SK-N-SH (cell line): ENCODE results near the gene CTBP2. TPM values are rescaled to one million over a fixed set of nuclear protein-coding genes. Genes with fewer than 3 reads are reported as not detected.

Experiments used
- CTCF ChIA-PET: fragments of 300-600, 350-600 bp; formaldehyde crosslinking; extraction: SDS; loops from one replicate; lab custom pipeline; 2021; lab: Yijun Ruan, JAX
- POLR2A ChIA-PET: fragments of 350-600 bp; sonication (Branson Sonifier 250); formaldehyde crosslinking; extraction: SDS; loops from one replicate; lab custom pipeline; 2020; ENCODE audit warnings: antibody characterized with exemption, inconsistent platforms; lab: Yijun Ruan, JAX
- DNase-seq: peaks from one replicate; pipeline ENCODE4 v3.0.0; 2012
- H2AFZ ChIP-seq: fragments of 200-600 bp; sonication (generic); 2 replicates; pipeline ENCODE4 v1.8.1; 2016; ENCODE audit warnings: antibody characterized with exemption, mild to moderate bottlenecking, low read depth
- H3F3A ChIP-seq: fragments of 200-600 bp; sonication (generic); replicated peaks from 2 replicates; pipeline ENCODE3; 2016; ENCODE audit warnings: antibody characterized with exemption, mild to moderate bottlenecking; ENCODE audit not compliant: insufficient read depth
- H3K27ac ChIP-seq, 2 experiments: fragments of 200-500 bp in 1 of 2; fragments of 200-600 bp in 1 of 2; sonication (Bioruptor generic) in 1 of 2; sonication (generic), shearing (Covaris generic) in 1 of 2; 2 replicates each; pipeline versions ENCODE4 v1.5.1 to v1.6.1; 2014 to 2016; ENCODE audit warnings: low read depth in 2 of 2, inconsistent platforms in 1 of 2, low read length in 1 of 2, mild to moderate bottlenecking in 1 of 2, mixed read lengths in 1 of 2
- H3K27me3 ChIP-seq: fragments of 200-600 bp; sonication (generic), shearing (Covaris generic); 2 replicates; pipeline ENCODE4 v1.6.1; 2016; ENCODE audit warnings: mixed run types; ENCODE audit not compliant: insufficient read depth
- H3K36me3 ChIP-seq, 2 experiments: fragments of 200-500 bp in 1 of 2; fragments of 200-600 bp in 1 of 2; sonication (Bioruptor generic) in 1 of 2; sonication (generic) in 1 of 2; replicated peaks in 1 of 2; 2 replicates each; pipeline versions ENCODE3 to v1.5.1; 2014 to 2016; ENCODE audit warnings: low read length in 1 of 2, mild to moderate bottlenecking in 1 of 2; ENCODE audit not compliant: insufficient read depth in 2 of 2, control insufficient read depth in 1 of 2
- H3K4me1 ChIP-seq, 2 experiments: fragments of 200-500 bp in 1 of 2; fragments of 200-600 bp in 1 of 2; sonication (Bioruptor generic) in 1 of 2; sonication (generic), shearing (Covaris generic) in 1 of 2; 2 replicates each; pipeline versions ENCODE4 v1.5.1 to v1.6.1; 2014 to 2016; ENCODE audit warnings: low read depth in 1 of 2, low read length in 1 of 2, mixed run types in 1 of 2; ENCODE audit not compliant: insufficient read depth in 2 of 2, control insufficient read depth in 1 of 2
- H3K4me2 ChIP-seq: fragments of 200-600 bp; sonication (generic), shearing (Covaris generic); 2 replicates; pipeline ENCODE4 v1.6.1; 2017; ENCODE audit warnings: mixed run types
- H3K4me3 ChIP-seq, 2 experiments: fragments of 200-500 bp in 1 of 2; fragments of 200-600 bp in 1 of 2; sonication (Bioruptor generic) in 1 of 2; sonication (generic), shearing (Covaris generic) in 1 of 2; 2 replicates each; pipeline versions ENCODE4 v1.5.1 to v1.8.1; 2014 to 2016; ENCODE audit warnings: low read depth in 2 of 2, inconsistent platforms in 1 of 2, low read length in 1 of 2, mild to moderate bottlenecking in 1 of 2, mixed read lengths in 1 of 2, moderate library complexity in 1 of 2
- H3K79me2 ChIP-seq: fragments of 200-600 bp; sonication (generic); 2 replicates; pipeline ENCODE4 v1.8.1; 2017; ENCODE audit warnings: mild to moderate bottlenecking; ENCODE audit not compliant: insufficient read depth
- H3K9ac ChIP-seq: fragments of 200-600 bp; sonication (generic); 2 replicates; pipeline ENCODE4 v1.6.1; 2017; ENCODE audit warnings: mixed run types
- H3K9me2 ChIP-seq: fragments of 200-600 bp; sonication (generic); 2 replicates; pipeline ENCODE4 v1.6.1; 2017; ENCODE audit warnings: mixed run types
- H3K9me3 ChIP-seq: fragments of 200-600 bp; sonication (generic); 2 replicates; pipeline ENCODE4 v1.6.1; 2017; ENCODE audit warnings: mixed run types, mild to moderate bottlenecking, moderate library complexity
- H4K20me1 ChIP-seq: fragments of 200-600 bp; sonication (generic); 2 replicates; pipeline ENCODE4 v1.6.1; 2017; ENCODE audit warnings: mild to moderate bottlenecking, mixed run types; ENCODE audit not compliant: insufficient read depth
- CHD2 ChIP-seq: fragments of 150-350 bp; IDR thresholded peaks from 2 replicates; pipeline ENCODE4 v1.6.1; 2018; ENCODE audit warnings: low read length; ENCODE audit not compliant: partially characterized antibody
- EP300 ChIP-seq, 2 experiments: IDR thresholded peaks; 2 replicates each; pipeline versions ENCODE4 v1.4.0 to v1.6.1; 2012; ENCODE audit warnings: borderline replicate concordance in 1 of 2, low read depth in 1 of 2, low read length in 1 of 2
- FOSL2 ChIP-seq: IDR thresholded peaks from 2 replicates; pipeline ENCODE4 v1.4.0; 2012; ENCODE audit warnings: low read depth, mild to moderate bottlenecking, moderate library complexity, borderline replicate concordance
- FOXJ3 ChIP-seq: sonication (generic); formaldehyde crosslinking; IDR thresholded peaks from 2 replicates; pipeline ENCODE4 v1.5.1; 2020; ENCODE audit warnings: mild to moderate bottlenecking, missing genetic modification reagents
- GABPA ChIP-seq: IDR thresholded peaks from 2 replicates; pipeline ENCODE4 v1.4.0; 2012; ENCODE audit warnings: low read depth, mild to moderate bottlenecking
- NFIC ChIP-seq: IDR thresholded peaks from 2 replicates; pipeline ENCODE4 v1.4.0; 2012; ENCODE audit warnings: borderline replicate concordance
- POLR2AphosphoS5 ChIP-seq: IDR thresholded peaks from 2 replicates; pipeline ENCODE4 v1.6.1; 2012; ENCODE audit warnings: low read depth, low read length
- RAD21 ChIP-seq: IDR thresholded peaks from 2 replicates; pipeline ENCODE4 v1.6.1; 2012; ENCODE audit warnings: mild to moderate bottlenecking, low read length
- RFX5 ChIP-seq: IDR thresholded peaks from 2 replicates; pipeline ENCODE4 v1.6.1; 2012; ENCODE audit warnings: mild to moderate bottlenecking, improper control_type of control experiment, low read length
- RXRA ChIP-seq: IDR thresholded peaks from 2 replicates; pipeline ENCODE4 v1.4.0; 2012; ENCODE audit warnings: low read depth, mild to moderate bottlenecking, borderline replicate concordance
- SIN3A ChIP-seq: IDR thresholded peaks from 2 replicates; pipeline ENCODE4 v1.6.1; 2012; ENCODE audit warnings: low read depth, mild to moderate bottlenecking, low read length, moderate library complexity, borderline replicate concordance
- TAF1 ChIP-seq: IDR thresholded peaks from 2 replicates; pipeline ENCODE4 v1.6.1; 2012; ENCODE audit warnings: low read depth, mild to moderate bottlenecking, low read length, moderate library complexity, borderline replicate concordance
- TEAD4 ChIP-seq: IDR thresholded peaks from 2 replicates; pipeline ENCODE4 v1.4.0; 2012; ENCODE audit warnings: mild to moderate bottlenecking, borderline replicate concordance; ENCODE audit not compliant: insufficient read depth
- YY1 ChIP-seq: IDR thresholded peaks from 2 replicates; pipeline ENCODE4 v1.4.0; 2012; ENCODE audit warnings: low read depth, mild to moderate bottlenecking
- WGBS: methylation state at CpG from one replicate; pipeline ENCODE4 v1.1.6; 2017; ENCODE audit warnings: low lambda C conversion rate; 5-methylcytosine and 5-hydroxymethylcytosine counted together
- polyA plus RNA-seq, 3 experiments: library from polyadenylated mRNA; depleted of rRNA; stranded (reverse); fragments of >200 nt; gene quantifications; 2 replicates each; pipeline ENCODE4 v1.2.3, GENCODE V29; 2012
- TF ChIP-seq, protein P1 (sequence below): fragments of 150-350 bp; IDR thresholded peaks from 2 replicates; pipeline ENCODE4 v1.6.1; 2016; ENCODE audit warnings: mild to moderate bottlenecking, low read depth, low read length
- TF ChIP-seq, protein P2 (sequence below): fragments of 200-600 bp; sonication (generic); IDR thresholded peaks from 2 replicates; pipeline ENCODE4 v1.6.1; 2017; ENCODE audit warnings: antibody characterized with exemption, mild to moderate bottlenecking, moderate library complexity
- TF ChIP-seq, protein P3 (sequence below): IDR thresholded peaks from 2 replicates; pipeline ENCODE4 v1.4.0; 2012; ENCODE audit warnings: low read depth, borderline replicate concordance
- TF ChIP-seq, protein P4 (sequence below): IDR thresholded peaks from 2 replicates; pipeline ENCODE4 v1.4.0; 2012; ENCODE audit warnings: low read depth
- TF ChIP-seq, protein P5 (sequence below): fragments of 150-350 bp; IDR thresholded peaks from 2 replicates; pipeline ENCODE4 v1.6.1; 2017; ENCODE audit warnings: antibody characterized with exemption, low read length, low read depth, borderline replicate concordance

Gene CTBP2
- polyA plus RNA-seq, 1 of the 3 experiments (the other 2 are of a cell fraction), result 69.7 TPM

DNA sequence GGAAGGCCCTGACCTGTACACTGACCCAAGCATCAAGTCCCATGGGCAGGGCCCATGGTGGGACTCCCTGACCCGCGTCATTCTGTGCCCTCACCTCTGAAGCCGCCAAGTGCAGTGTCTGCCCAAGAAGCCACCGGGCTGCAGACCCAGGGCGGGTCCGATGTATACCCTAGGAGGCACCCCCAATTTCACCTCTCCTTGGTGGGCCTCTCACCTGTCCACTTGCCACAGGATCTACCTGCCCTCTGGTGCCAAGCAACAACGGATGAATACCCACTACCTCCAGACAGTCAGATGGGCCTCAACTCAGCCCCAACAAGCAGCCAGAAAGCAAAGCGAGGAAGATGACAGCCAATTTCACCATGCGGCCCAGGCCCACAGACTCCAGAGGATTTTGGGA lies 92.6 kb downstream of the CTBP2 start (continued):
- TF ChIP-seq, protein P1, sequence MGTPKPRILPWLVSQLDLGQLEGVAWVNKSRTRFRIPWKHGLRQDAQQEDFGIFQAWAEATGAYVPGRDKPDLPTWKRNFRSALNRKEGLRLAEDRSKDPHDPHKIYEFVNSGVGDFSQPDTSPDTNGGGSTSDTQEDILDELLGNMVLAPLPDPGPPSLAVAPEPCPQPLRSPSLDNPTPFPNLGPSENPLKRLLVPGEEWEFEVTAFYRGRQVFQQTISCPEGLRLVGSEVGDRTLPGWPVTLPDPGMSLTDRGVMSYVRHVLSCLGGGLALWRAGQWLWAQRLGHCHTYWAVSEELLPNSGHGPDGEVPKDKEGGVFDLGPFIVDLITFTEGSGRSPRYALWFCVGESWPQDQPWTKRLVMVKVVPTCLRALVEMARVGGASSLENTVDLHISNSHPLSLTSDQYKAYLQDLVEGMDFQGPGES, result no peak
- TF ChIP-seq, all 33 proteins: peak for 0

DNA sequence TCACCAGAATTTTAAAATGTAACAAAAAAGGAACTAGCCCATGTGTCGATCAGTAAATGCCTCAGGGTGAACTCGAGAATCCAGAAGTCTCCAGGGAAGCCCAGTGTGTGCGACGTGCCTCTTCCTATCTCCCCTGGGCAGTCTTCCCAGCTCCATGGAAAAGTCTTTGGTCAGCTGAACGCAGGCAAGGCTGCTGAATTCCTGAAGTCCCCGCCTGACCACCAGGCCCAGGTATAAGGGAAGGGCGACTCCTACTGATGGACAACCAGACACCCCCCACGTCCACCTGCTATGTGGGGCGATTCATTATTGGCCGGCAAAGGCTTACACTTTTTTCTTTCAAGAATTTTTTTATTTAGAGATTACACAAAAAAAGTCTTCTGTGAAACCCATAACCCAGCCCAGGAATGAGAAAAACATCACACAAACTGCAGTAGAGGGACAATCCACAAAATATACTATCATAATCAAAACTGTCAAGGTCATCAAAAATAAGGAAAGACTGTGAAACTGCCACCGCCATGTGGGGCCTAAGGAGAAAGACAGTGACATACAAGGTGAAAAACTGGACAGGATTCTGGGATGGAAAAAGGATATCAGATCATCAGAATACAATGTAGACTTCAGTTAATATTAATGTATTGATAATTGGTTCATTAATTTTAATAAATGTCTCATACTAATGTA lies 93.5 kb downstream of the CTBP2 start:
- POLR2A ChIA-PET, result no interaction called here
- H3K9ac ChIP-seq, result no peak overlapping the region
- no peak overlapping the region for H3K4me3 ChIP-seq
- H3K36me3 ChIP-seq, result no peaks in the 10 kb centered on the region
- H3K27ac ChIP-seq, result no peak overlapping the region
- DNase-seq, result no peak
- no peak overlapping the region for H3K4me2 ChIP-seq
- no peaks in the 10 kb centered on the region for H3K27me3 ChIP-seq
- peaks cover 68% of the 10 kb centered on the region for H4K20me1 ChIP-seq
- H3F3A ChIP-seq, result no peaks in the 10 kb centered on the region
- H3K9me3 ChIP-seq, result no peaks in the 10 kb centered on the region
- TF ChIP-seq SIN3A, result no peak
- no peak for TF ChIP-seq RXRA
- TF ChIP-seq, protein P2, sequence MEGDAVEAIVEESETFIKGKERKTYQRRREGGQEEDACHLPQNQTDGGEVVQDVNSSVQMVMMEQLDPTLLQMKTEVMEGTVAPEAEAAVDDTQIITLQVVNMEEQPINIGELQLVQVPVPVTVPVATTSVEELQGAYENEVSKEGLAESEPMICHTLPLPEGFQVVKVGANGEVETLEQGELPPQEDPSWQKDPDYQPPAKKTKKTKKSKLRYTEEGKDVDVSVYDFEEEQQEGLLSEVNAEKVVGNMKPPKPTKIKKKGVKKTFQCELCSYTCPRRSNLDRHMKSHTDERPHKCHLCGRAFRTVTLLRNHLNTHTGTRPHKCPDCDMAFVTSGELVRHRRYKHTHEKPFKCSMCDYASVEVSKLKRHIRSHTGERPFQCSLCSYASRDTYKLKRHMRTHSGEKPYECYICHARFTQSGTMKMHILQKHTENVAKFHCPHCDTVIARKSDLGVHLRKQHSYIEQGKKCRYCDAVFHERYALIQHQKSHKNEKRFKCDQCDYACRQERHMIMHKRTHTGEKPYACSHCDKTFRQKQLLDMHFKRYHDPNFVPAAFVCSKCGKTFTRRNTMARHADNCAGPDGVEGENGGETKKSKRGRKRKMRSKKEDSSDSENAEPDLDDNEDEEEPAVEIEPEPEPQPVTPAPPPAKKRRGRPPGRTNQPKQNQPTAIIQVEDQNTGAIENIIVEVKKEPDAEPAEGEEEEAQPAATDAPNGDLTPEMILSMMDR, result no peak
- no peak for TF ChIP-seq CHD2
- no peak for TF ChIP-seq FOSL2
- TF ChIP-seq, protein P3, sequence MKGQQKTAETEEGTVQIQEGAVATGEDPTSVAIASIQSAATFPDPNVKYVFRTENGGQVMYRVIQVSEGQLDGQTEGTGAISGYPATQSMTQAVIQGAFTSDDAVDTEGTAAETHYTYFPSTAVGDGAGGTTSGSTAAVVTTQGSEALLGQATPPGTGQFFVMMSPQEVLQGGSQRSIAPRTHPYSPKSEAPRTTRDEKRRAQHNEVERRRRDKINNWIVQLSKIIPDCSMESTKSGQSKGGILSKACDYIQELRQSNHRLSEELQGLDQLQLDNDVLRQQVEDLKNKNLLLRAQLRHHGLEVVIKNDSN, result no peak
- TF ChIP-seq GABPA, result no peak
- no peak for TF ChIP-seq RFX5
- TF ChIP-seq POLR2AphosphoS5, result no peak
- no peak for TF ChIP-seq FOXJ3 (CRISPR knock-in tag)
- TF ChIP-seq, protein P4, sequence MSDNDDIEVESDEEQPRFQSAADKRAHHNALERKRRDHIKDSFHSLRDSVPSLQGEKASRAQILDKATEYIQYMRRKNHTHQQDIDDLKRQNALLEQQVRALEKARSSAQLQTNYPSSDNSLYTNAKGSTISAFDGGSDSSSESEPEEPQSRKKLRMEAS, result no peak
- no peak for TF ChIP-seq RAD21
- TF ChIP-seq, protein P1, result no peak
- TF ChIP-seq NFIC, result no peak
- no peak for TF ChIP-seq TEAD4
- TF ChIP-seq EP300 (IDR thresholded peaks at IDR 0.05; ENCODE audit: borderline replicate concordance in 1 of 2, low read depth in 1 of 2, low read length in 1 of 2), result no peak
- TF ChIP-seq YY1, result no peak
- TF ChIP-seq TAF1, result no peak
- TF ChIP-seq, protein P5, sequence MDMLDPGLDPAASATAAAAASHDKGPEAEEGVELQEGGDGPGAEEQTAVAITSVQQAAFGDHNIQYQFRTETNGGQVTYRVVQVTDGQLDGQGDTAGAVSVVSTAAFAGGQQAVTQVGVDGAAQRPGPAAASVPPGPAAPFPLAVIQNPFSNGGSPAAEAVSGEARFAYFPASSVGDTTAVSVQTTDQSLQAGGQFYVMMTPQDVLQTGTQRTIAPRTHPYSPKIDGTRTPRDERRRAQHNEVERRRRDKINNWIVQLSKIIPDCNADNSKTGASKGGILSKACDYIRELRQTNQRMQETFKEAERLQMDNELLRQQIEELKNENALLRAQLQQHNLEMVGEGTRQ, result no peak
- 91% methylated on average over 11 of the region's 11 CpGs for WGBS
- peaks cover 93% of the 10 kb centered on the region for H3K79me2 ChIP-seq
- CTCF ChIA-PET, result interaction anchor here (12.9 kb wide), 1 partner anchor 20 kb away, joined by 211 read pairs; no protein-coding TSS in a partner anchor
- peaks cover 10 to 20% of the 10 kb centered on the region in 2 experiments; a peak in 3 of 4 replicates for H3K4me1 ChIP-seq
- no peaks in the 10 kb centered on the region for H3K9me2 ChIP-seq
- no peak overlapping the region for H2AFZ ChIP-seq
